ENCODE results near the gene KIF16B.
"Not testable (repeated sequence)": the region's sequence is repeated elsewhere in the genome, so short reads cannot be mapped to it uniquely, and the experiment has no call there.

The KIF16B gene

GRCh38 chr20:16441546-16442164 is 131.6 kb downstream of the KIF16B start:
- TF ChIP-seq, protein P1, sequence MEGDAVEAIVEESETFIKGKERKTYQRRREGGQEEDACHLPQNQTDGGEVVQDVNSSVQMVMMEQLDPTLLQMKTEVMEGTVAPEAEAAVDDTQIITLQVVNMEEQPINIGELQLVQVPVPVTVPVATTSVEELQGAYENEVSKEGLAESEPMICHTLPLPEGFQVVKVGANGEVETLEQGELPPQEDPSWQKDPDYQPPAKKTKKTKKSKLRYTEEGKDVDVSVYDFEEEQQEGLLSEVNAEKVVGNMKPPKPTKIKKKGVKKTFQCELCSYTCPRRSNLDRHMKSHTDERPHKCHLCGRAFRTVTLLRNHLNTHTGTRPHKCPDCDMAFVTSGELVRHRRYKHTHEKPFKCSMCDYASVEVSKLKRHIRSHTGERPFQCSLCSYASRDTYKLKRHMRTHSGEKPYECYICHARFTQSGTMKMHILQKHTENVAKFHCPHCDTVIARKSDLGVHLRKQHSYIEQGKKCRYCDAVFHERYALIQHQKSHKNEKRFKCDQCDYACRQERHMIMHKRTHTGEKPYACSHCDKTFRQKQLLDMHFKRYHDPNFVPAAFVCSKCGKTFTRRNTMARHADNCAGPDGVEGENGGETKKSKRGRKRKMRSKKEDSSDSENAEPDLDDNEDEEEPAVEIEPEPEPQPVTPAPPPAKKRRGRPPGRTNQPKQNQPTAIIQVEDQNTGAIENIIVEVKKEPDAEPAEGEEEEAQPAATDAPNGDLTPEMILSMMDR (IDR thresholded peaks at IDR 0.05) = no peak
- no peak overlapping the region for H3K27ac ChIP-seq

GRCh38 chr20:16440686-16441085 is 132.6 kb downstream of the KIF16B start:
- TF ChIP-seq, protein P1 (IDR thresholded peaks at IDR 0.05) = no peak
- H3K27me3 ChIP-seq = no peaks in the 10 kb centered on the region
- no peaks in the 10 kb centered on the region for H3K9me3 ChIP-seq
- no peaks in the 10 kb centered on the region for H3K4me1 ChIP-seq (ENCODE audit: control insufficient read depth in 1 of 2, insufficient read depth in 1 of 2, low read depth in 1 of 2, low read length in 1 of 2)
- no peaks in the 10 kb centered on the region for H3K36me3 ChIP-seq
- no peak overlapping the region for H3K27ac ChIP-seq
- no peak overlapping the region for H3K4me3 ChIP-seq (ENCODE audit: low read depth in 1 of 2, low read length in 1 of 2)

More at GRCh38 chr20:16441546-16442164, 131.6 kb downstream of the KIF16B start:
- Histone ChIP-seq H3K4me3 (ENCODE audit: low read depth in 1 of 2, low read length in 1 of 2) (no peak overlapping the region), H3K36me3 (no peaks in the 10 kb centered on the region), H3K27me3 (no peaks in the 10 kb centered on the region), H3K4me1 (ENCODE audit: control insufficient read depth in 1 of 2, insufficient read depth in 1 of 2, low read depth in 1 of 2, low read length in 1 of 2) (no peaks in the 10 kb centered on the region), H3K9me3 (no peaks in the 10 kb centered on the region)

DNA sequence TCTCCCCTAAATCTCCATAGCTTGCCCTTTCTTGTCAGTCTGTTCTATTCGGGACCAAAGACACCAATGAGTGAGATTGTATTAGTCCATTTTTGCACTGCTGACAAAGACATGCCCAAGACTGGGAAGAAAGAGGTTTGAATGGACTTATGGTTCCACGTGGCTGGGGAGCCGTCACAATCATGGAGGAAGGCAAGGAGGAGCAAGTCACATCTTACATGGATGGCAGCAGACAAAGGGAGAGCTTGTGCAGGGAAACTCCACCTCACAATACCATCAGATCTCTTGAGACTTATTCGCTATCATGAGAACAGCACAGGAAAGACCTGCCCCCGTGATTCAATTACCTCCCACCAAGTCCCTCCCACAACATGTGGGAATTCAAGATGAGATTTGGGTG is 133.7 kb downstream of the KIF16B start:
- not testable (repeated sequence) for H3K9me3 ChIP-seq; H3K27me3 ChIP-seq; H3K4me1 ChIP-seq (ENCODE audit: control insufficient read depth in 1 of 2, insufficient read depth in 1 of 2, low read depth in 1 of 2, low read length in 1 of 2); H3K27ac ChIP-seq; H3K36me3 ChIP-seq; H3K4me3 ChIP-seq (ENCODE audit: low read depth in 1 of 2, low read length in 1 of 2)

DNA sequence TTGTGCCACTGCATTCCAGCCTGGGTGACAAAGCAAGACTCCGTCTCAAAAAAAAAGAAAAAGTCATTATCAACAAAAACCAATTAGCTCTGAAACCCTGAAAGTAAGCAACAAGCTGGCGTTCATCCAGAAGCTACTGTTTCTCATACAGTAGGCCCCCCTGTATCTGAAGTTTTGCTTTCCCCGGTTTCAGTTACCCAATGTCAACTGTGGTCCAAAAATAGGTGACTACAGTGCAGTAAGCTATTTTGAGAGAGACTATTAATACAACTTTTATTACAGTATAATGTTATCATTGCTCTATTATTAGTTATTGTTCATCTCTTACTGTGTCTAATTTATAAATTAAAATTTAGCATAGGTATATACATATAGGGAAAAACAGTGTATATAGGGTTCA is 135.1 kb downstream of the KIF16B start:
- TF ChIP-seq, protein P1 (IDR thresholded peaks at IDR 0.05) = no peak
- Histone ChIP-seq H3K27ac (no peak overlapping the region), H3K4me1 (ENCODE audit: control insufficient read depth in 1 of 2, insufficient read depth in 1 of 2, low read depth in 1 of 2, low read length in 1 of 2) (no peaks in the 10 kb centered on the region), H3K4me3 (ENCODE audit: low read depth in 1 of 2, low read length in 1 of 2) (no peak overlapping the region), H3K36me3 (no peaks in the 10 kb centered on the region), H3K27me3 (no peaks in the 10 kb centered on the region), H3K9me3 (no peaks in the 10 kb centered on the region)

- Histone ChIP-seq H3K36me3 (no peaks in the 10 kb centered on the region), H3K27me3 (no peaks in the 10 kb centered on the region), H3K27ac (no peak overlapping the region), H3K4me3 (ENCODE audit: low read depth in 1 of 2, low read length in 1 of 2) (no peak overlapping the region), H3K4me1 (ENCODE audit: control insufficient read depth in 1 of 2, insufficient read depth in 1 of 2, low read depth in 1 of 2, low read length in 1 of 2) (no peaks in the 10 kb centered on the region), H3K9me3 (no peaks in the 10 kb centered on the region)
- TF ChIP-seq, protein P1 (IDR thresholded peaks at IDR 0.05) = no peak
Measured at GRCh38 chr20:16437387-16437996, 135.8 kb downstream of the KIF16B start.

DNA sequence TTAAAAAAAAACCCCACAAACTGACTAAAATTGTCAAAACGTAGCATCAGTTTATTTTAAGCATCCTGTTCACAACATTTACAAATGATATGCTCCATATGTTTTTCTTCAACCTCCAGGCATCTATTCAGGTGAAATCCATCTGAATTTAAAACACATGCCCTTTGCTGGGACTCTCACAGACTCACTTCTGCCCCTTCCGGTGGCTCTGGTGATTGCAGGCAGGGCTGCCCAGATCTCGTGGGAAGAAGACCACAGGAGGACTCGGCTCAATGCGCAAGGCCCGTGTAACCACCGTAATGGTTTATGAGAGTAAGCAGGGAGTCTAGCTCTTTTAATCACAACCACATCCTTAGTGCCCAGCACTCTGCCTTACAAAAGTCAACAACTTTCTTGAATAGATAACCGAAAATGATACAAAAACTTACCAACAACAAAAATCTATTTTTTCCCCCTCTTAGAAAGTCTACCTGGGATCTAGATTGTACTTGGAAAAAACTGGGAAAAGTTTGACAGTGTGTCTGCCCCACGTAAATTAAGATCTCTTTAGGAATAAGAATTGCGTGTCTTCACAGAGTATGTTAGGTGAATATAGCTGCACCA is 139.1 kb downstream of the KIF16B start:
- no peaks in the 10 kb centered on the region for H3K36me3 ChIP-seq
- no peaks in the 10 kb centered on the region for H3K9me3 ChIP-seq
- H3K27ac ChIP-seq = no peak overlapping the region
- no peak overlapping the region for H3K4me3 ChIP-seq (ENCODE audit: low read depth in 1 of 2, low read length in 1 of 2)
- TF ChIP-seq, protein P1 (IDR thresholded peaks at IDR 0.05) = no peak
- H3K27me3 ChIP-seq = no peaks in the 10 kb centered on the region
- H3K4me1 ChIP-seq (ENCODE audit: control insufficient read depth in 1 of 2, insufficient read depth in 1 of 2, low read depth in 1 of 2, low read length in 1 of 2) = no peaks in the 10 kb centered on the region

Data from neutrophil (primary cell).